HepG2 (cell line): ENCODE measurements around the gene LCE2C. TPM values are rescaled to one million over a fixed set of nuclear protein-coding genes. Genes with fewer than 3 reads are reported as not detected.

Experiments used
- ATAC-seq: fragments of 200-7000 bp; cut with Tn5 transposase; 3 replicates; pipeline ENCODE4 v1.9.1; 2020; ENCODE audit warnings: mild to moderate bottlenecking, moderate library complexity
- BruUV-seq: library from RNA; stranded (reverse); fragments of 400-500 nt; replicated peaks from 2 replicates; lab custom pipeline; 2021; lab: Mats Ljungman, UMichigan
- CTCF ChIA-PET: fragments of 300-600 bp; formaldehyde crosslinking; extraction: SDS; loops from one replicate; lab custom pipeline; 2021; ENCODE audit warnings: low total read pairs, inconsistent platforms, low intra/inter-chr PET ratio; lab: Yijun Ruan, JAX
- POLR2A ChIA-PET: fragments of 350-600 bp; sonication (Branson Sonifier 250); formaldehyde crosslinking; loops from one replicate; lab custom pipeline; 2020; ENCODE audit warnings: antibody characterized with exemption, inconsistent platforms; lab: Yijun Ruan, JAX
- DNase-seq: peaks from one replicate; pipeline ENCODE4 v3.0.0-alpha.2; 2015; ENCODE audit warnings: low spot score
- FAIRE-seq: peaks from 3 replicates; lab custom pipeline; 2011; peaks lifted over from hg19 to GRCh38; lab: Jason Lieb, UNC
- H2AFZ ChIP-seq: one replicate; pipeline ENCODE4 v1.6.1; 2011; ENCODE audit warnings: low read length, inconsistent platforms
- H3K27ac ChIP-seq: fragments of 300-600 bp; 3 replicates; pipeline ENCODE4 v1.8.0; 2011; ENCODE audit warnings: mixed run types, mild to moderate bottlenecking, mixed read lengths, low read length, inconsistent platforms; ENCODE audit not compliant: insufficient read depth; ENCODE audit errors: extremely low read length
- H3K27me3 ChIP-seq, 2 experiments: fragments of 200-600 bp in 1 of 2; 2 replicates in 1 of 2; 3 replicates in 1 of 2; pipeline versions ENCODE4 v1.6.0 to v1.8.0; 2011; ENCODE audit warnings: low read length in 2 of 2, mild to moderate bottlenecking in 2 of 2, moderate library complexity in 2 of 2, inconsistent platforms in 1 of 2; ENCODE audit not compliant: insufficient read depth in 2 of 2, control insufficient read depth in 1 of 2
- H3K36me3 ChIP-seq, 2 experiments: fragments of 200-600 bp in 1 of 2; replicated peaks in 1 of 2; 2 replicates in 1 of 2; 3 replicates in 1 of 2; pipeline versions ENCODE4 v1.5.1 to v1.8.0; 2011; ENCODE audit warnings: low read length in 2 of 2, inconsistent platforms in 1 of 2; ENCODE audit not compliant: insufficient read depth in 2 of 2, control insufficient read depth in 1 of 2
- H3K4me1 ChIP-seq: 2 replicates; pipeline ENCODE4 v1.5.1; 2012; ENCODE audit warnings: low read length, inconsistent platforms; ENCODE audit not compliant: insufficient read depth
- H3K4me2 ChIP-seq: 2 replicates; pipeline ENCODE4 v1.6.0; 2011; ENCODE audit warnings: low read depth, low read length, inconsistent platforms
- H3K4me3 ChIP-seq, 3 experiments: fragments of 200-600 bp in 1 of 3; sonication (generic), shearing (Covaris generic) in 1 of 3; replicated peaks in 1 of 3; 2 replicates each; pipeline ENCODE4 v1.5.1; 2011 to 2016; ENCODE audit warnings: low read length in 3 of 3, inconsistent platforms in 2 of 3, low read depth in 2 of 3, mild to moderate bottlenecking in 2 of 3, control low read depth in 1 of 3, mixed read lengths in 1 of 3; ENCODE audit not compliant: insufficient read depth in 1 of 3
- H3K79me2 ChIP-seq: one replicate; pipeline ENCODE4 v1.6.1; 2011; ENCODE audit warnings: low read length, inconsistent platforms; ENCODE audit not compliant: insufficient read depth
- H3K9ac ChIP-seq: 2 replicates; pipeline ENCODE4 v1.6.0; 2011; ENCODE audit warnings: mild to moderate bottlenecking, low read depth, low read length, inconsistent platforms; ENCODE audit not compliant: insufficient read depth
- H3K9me3 ChIP-seq: 2 replicates; pipeline ENCODE4 v1.5.1; 2012; ENCODE audit warnings: mild to moderate bottlenecking, low read length
- H4K20me1 ChIP-seq: 2 replicates; pipeline ENCODE4 v1.6.0; 2011; ENCODE audit warnings: inconsistent platforms, mild to moderate bottlenecking, low read length, moderate library complexity; ENCODE audit not compliant: insufficient read depth
- ATF5 ChIP-seq: sonication (generic); formaldehyde crosslinking; IDR thresholded peaks from 2 replicates; pipeline ENCODE4 v1.4.0; 2020; ENCODE audit warnings: mild to moderate bottlenecking, low read depth, missing genetic modification reagents
- BRF2 ChIP-seq: sonication (generic); formaldehyde crosslinking; IDR thresholded peaks from 2 replicates; pipeline ENCODE4 v1.8.1; 2022; ENCODE audit warnings: mild to moderate bottlenecking, missing genetic modification reagents
- KLF15 ChIP-seq: sonication (generic); formaldehyde crosslinking; IDR thresholded peaks from 2 replicates; pipeline ENCODE4 v1.8.1; 2023; ENCODE audit warnings: borderline replicate concordance, mild to moderate bottlenecking, inconsistent platforms, missing genetic modification reagents, mixed read lengths
- MIER3 ChIP-seq: IDR thresholded peaks from 2 replicates; pipeline ENCODE4 v1.6.1; 2016; ENCODE audit warnings: missing compliant biosample characterization, borderline replicate concordance
- ZNF484 ChIP-seq: sonication (generic); formaldehyde crosslinking; IDR thresholded peaks from 2 replicates; pipeline ENCODE4 v1.5.1; 2020; ENCODE audit warnings: mild to moderate bottlenecking, low read depth, missing genetic modification reagents, borderline replicate concordance
- ZNF572 ChIP-seq: sonication (generic); formaldehyde crosslinking; IDR thresholded peaks from 2 replicates; pipeline ENCODE4 v1.5.1; 2020; ENCODE audit warnings: mild to moderate bottlenecking, missing genetic modification reagents
- ZNF784 ChIP-seq: sonication (generic); formaldehyde crosslinking; IDR thresholded peaks from 2 replicates; pipeline ENCODE4 v1.5.1; 2020; ENCODE audit warnings: missing genetic modification reagents, mild to moderate bottlenecking, borderline replicate concordance
- WGBS: methylation state at CpG from one replicate; pipeline ENCODE4 v1.1.6; 2017; ENCODE audit warnings: low lambda C conversion rate; 5-methylcytosine and 5-hydroxymethylcytosine counted together
- in situ Hi-C: cut with HindIII; loops from 2 replicates; pipeline ENCODE4 v1.10.0; 2017; ENCODE audit warnings: low pct_unique_long_range_greater_than_20kb; ENCODE audit not compliant: extremely low pct_ligation_motif_present
- intact Hi-C: fragments of 100-400 bp; cut with micrococcal nuclease; formaldehyde crosslinking; loops from one replicate; pipeline ENCODE4 v1.10.0; 2022; ENCODE audit not compliant: unreplicated experiment
- polyA plus RNA-seq, 8 experiments: library from polyadenylated mRNA; depleted of rRNA in 3 of 8; stranded (reverse) in 7 of 8; unstranded in 1 of 8; fragments of >200 nt; fragmentation: Illumina TruSeq in 4 of 8; extraction: Trizol in 4 of 8; gene quantifications; 2 replicates each; pipeline versions ENCODE4 v1.2.1 to v1.2.3, GENCODE V29; 2011 to 2016; ENCODE audit warnings: low read depth in 4 of 8, missing spikeins in 1 of 8, mixed read lengths in 1 of 8; ENCODE audit not compliant: insufficient read depth in 1 of 8
- total RNA-seq, 5 experiments: library from RNA; depleted of rRNA; stranded (reverse); fragments of >200 nt; fragmentation: Illumina TruSeq; extraction: Trizol; gene quantifications; 2 replicates each; pipeline ENCODE4 v1.2.3, GENCODE V29; 2016; ENCODE audit warnings: low read depth in 1 of 5

Gene LCE2C
- total and polyA plus RNA-seq, 2 of the 13 experiments (the other 11 are each of a cell fraction or from before 2014, with no cell fraction given) = not detected

- H3K4me2 ChIP-seq = no peak overlapping the region
- H3K9me3 ChIP-seq = no peaks in the 10 kb centered on the region
- ATAC-seq (no peak), FAIRE-seq (no peak), DNase-seq (no peak)
- H4K20me1 ChIP-seq = no peaks in the 10 kb centered on the region
- POLR2A ChIA-PET = no interaction called here
- H3K27ac ChIP-seq = no peak overlapping the region
- BruUV-seq = no TSS peak
- H3K9ac ChIP-seq = no peak overlapping the region
- TF ChIP-seq ZNF572 (CRISPR knock-in tag) (no peak), ZNF784 (CRISPR knock-in tag) (no peak), ATF5 (CRISPR knock-in tag) (no peak), KLF15 (CRISPR knock-in tag) (no peak), MIER3 (no peak), ZNF484 (no peak), BRF2 (CRISPR knock-in tag) (no peak)
- no peaks in the 10 kb centered on the region for H3K4me1 ChIP-seq
- no peak overlapping the region for H3K4me3 ChIP-seq
- H3K36me3 ChIP-seq = no peaks in the 10 kb centered on the region
- no peaks in the 10 kb centered on the region for H3K27me3 ChIP-seq
- intact Hi-C loops (no loop called here), in situ Hi-C loops (no loop called here)
- no peaks in the 10 kb centered on the region for H3K79me2 ChIP-seq
- CTCF ChIA-PET = no interaction called here
- 0% methylated on average over 3 of the region's 3 CpGs for WGBS
- H2AFZ ChIP-seq = no peak overlapping the region
Measured at GRCh38 chr1:152643945-152644344, 31.1 kb upstream of the LCE2C start.
